HG03342 (cell line): ENCODE results near the gene HOXD13.

Experiments
- ATAC-seq: cut with Tn5 transposase; IDR thresholded peaks from one replicate; pipeline ENCODE4 v1.9.1; 2021; ENCODE audit warnings: mild to moderate bottlenecking, moderate library complexity; ENCODE audit not compliant: unreplicated experiment

HOXD13 gene

DNA sequence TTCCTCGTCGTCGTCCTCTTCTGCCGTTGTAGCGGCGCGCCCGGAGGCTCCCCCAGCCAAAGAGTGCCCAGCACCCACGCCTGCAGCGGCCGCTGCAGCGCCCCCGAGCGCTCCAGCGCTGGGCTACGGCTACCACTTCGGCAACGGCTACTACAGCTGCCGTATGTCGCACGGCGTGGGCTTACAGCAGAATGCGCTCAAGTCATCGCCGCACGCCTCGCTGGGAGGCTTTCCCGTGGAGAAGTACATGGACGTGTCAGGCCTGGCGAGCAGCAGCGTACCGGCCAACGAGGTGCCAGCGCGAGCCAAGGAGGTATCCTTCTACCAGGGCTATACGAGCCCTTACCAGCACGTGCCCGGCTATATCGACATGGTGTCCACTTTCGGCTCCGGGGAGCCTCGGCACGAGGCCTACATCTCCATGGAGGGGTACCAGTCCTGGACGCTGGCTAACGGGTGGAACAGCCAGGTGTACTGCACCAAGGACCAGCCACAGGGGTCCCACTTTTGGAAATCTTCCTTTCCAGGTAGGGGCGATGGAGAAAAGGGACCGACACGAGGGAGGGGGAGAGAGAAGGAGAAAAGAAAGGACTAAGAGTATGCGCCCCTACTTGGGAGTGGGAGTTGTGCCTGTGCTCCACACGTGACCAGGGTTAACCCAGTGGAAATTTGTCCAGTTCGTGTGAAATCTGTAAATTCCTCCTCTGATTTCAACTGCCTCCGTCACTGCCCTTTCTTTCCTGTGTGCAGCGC, 800 bp downstream of the HOXD13 start:
- ATAC-seq, result no peak

DNA sequence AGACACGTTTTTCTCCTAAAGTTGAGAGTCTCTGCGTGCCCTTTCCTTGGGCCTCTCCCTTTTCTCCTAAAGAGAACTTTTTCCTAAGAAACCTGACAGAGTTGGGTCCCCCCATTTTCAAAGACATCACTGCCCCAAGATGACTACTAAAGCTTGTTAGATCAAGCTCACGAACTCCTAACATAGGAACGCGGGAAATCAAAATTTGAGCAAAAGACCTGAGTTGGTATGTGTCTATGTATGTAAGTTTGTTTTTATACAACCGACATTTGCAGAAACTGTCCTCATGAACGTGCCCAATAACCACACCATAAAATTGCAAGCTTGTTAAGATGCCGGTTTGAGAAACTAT, 1.4 kb downstream of the HOXD13 start:
- no peak for ATAC-seq

DNA sequence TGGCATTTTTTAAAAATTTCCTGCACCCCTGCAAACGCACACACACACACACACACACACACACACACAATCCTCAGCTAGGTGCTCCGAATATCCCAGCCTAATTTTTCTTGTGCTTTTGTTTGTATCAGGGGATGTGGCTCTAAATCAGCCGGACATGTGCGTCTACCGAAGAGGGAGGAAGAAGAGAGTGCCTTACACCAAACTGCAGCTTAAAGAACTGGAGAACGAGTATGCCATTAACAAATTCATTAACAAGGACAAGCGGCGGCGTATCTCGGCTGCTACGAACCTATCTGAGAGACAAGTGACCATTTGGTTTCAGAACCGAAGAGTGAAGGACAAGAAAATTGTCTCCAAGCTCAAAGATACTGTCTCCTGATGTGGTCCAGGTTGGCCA, 1.8 kb downstream of the HOXD13 start:
- no peak for ATAC-seq

DNA sequence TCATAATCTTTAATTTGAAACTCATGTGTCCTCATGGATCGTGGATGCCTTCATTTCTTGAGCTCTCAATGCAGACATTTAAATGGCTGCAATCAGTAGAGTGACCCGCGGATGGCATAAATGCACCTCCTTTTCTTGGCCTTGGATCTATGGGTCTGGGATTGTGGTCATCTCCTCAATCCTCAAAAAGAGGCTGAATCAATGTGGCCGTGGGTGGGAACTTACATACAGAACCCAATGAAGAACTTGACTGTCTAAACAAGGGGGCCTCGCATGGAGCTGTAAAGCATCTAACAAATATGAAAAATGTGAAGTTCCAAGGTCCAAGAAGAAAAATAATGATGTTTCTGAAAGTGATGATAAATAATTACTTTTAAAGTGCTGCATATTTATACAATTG, 2.9 kb downstream of the HOXD13 start:
- no peak for ATAC-seq

DNA sequence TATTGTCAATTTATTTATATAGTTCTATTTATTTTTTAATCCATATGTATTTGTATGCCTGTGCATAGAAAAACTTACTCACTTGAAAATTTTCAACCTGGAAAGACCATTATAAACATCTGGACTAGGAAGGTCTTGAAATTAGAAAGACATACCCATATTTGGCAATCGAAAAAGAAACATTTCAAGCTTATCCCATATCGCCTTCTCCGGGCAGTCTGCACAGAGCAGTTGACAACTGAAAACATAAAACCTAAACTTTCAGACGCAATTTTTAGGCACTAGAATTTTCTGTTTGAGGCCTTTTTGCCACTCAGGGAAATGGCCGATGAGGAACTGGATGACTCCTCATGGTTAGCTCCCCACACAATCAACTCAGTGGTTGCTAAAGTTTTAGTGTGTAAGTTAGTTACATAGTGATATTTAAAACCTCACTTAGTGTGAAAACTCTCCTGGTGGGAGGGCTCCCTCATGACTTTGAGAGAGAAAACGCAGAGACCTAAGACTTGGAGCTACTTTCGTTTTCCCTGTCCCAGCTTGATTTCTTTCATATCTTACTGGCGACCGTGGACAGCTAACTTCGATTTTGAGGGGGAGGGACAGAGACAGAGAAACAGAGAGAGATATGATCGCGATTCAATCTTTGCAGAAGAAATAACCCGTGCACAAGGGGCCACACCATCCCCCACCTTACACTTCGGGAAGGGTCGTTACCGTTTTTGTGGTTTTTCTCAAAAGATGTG, 3.9 kb downstream of the HOXD13 start:
- no peak for ATAC-seq

DNA sequence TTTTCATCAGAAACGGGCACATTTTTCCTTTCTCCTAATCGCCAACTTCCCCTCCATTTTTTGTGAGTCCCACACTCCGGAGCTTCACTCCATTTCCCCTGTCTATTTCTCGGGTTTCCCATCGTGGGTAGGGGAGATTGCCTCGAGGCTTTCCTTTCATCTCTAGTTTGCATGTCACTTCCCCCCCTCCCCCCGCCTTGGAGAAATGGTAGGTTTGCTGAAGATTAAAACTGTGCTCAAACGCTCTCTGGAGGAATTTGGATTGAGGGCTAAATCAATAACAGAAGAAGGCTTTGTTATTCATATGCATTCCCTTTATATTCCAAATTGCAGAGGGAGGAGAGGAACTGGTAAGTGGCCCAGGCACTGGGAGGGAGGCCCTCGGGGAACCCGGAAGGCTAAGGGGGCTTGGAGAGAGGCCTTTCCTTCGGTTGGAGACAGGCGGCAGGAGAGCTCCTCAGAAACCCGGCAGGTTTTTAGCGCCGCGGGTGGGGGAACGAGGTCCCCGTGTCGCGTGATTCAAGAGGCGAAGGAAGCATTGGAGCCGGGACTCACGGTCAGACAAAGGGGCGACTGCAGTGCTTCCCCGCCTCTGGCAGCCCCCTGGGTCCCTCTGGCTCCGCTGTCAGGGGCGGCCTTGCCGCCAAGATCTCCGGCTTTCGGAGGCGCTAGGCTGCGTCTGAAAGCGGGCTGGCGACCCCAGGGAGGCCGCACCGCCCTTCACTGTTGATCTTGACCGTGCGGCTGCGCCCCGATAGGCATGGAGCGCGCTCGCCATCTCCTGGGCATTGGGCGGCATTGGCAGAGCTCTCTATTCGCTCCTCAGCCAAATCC, 4.7 kb downstream of the HOXD13 start:
- peak; percentile 85 for ATAC-seq

DNA sequence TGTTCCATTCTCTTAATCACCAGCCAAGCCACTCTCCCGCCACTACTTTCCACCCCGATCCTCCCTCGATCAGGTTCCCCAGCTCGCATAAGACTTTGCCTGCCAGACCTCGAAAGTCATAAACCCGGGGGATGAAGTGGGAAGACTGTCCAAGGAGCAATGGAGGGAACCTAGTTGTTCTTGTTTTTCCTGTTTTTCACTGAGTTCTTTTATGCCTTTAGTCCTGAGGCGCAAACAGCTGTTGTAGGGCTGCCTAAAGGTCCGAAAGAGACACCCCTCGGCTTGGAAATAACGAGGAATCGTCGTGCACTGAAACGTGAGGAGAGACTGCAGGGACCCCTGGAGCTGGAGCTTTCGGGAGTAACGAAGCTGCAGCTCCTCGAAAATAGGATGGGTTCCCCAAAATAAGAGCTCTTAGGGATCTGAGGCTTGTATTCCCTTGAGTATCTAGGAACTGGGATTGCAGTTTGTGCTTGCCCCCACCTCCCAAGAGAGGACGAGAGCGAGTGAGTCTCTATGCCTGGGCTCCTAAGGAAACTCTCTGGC, 5.4 kb downstream of the HOXD13 start:
- ATAC-seq, result no peak

DNA sequence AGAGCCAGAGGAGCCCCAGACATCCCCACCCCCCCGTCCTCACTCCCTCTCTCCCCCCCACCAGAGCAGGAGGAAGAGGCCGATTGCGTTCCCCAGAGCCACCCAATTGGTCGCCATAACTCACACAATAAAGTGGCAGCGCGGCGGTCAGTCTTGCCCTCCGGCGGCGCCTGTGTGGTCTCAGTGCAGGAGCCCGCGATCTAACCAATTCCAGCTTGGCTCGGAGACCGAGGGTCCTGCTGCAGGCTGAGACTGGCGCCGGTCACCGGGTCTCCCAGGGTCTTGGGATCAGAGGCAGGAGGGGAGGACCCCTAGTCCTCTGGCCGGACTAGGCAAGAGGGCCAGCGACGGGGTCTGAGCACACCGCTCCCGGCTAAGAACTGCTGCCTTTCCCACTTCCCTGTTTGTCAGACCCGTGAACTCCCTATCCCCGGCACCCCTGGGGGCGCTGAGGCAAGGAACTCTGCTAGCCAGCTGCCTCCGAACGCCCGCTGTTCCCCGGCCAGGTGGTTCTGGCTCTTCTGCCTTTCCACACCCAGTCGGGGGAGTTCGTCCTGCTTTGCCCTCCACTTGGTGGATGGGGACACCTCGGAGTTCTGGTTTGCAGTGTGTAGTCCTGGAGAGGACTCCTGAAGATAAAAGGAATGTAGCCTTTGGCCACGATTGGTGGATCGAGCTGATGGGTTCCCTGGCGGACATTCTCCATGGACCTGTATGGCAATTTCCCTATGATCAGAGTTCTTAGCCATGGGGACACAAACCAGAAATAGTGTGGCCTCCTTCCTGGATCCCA, 6.0 kb downstream of the HOXD13 start:
- no peak for ATAC-seq

DNA sequence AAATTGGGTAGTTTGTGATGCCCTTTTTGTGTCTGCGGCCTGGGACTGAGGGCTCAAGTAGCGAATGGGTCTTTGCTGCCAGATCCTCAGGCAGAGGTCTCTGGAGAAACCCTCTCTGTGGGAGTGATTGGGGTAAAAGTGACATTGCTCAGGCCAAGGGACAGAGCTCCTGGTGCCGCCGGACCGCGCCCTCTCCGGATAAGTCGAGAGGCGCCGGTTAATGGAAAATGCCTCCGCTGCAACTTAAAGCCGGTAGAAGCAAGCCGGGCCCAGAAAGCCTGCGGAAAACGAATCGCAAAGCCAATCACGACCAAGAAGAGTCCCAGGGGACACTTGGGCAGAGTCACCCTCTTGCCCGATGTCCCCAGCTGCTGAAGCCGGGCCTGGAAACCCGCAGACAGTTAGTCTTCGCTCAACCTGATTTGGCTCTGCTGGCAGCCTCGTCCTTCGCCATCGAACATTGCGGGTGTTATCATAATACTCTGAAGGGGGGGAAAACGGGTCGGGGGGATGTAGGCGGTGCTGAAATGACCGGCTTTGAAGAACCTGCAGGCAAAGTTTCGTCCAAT, 6.7 kb downstream of the HOXD13 start:
- no peak for ATAC-seq

DNA sequence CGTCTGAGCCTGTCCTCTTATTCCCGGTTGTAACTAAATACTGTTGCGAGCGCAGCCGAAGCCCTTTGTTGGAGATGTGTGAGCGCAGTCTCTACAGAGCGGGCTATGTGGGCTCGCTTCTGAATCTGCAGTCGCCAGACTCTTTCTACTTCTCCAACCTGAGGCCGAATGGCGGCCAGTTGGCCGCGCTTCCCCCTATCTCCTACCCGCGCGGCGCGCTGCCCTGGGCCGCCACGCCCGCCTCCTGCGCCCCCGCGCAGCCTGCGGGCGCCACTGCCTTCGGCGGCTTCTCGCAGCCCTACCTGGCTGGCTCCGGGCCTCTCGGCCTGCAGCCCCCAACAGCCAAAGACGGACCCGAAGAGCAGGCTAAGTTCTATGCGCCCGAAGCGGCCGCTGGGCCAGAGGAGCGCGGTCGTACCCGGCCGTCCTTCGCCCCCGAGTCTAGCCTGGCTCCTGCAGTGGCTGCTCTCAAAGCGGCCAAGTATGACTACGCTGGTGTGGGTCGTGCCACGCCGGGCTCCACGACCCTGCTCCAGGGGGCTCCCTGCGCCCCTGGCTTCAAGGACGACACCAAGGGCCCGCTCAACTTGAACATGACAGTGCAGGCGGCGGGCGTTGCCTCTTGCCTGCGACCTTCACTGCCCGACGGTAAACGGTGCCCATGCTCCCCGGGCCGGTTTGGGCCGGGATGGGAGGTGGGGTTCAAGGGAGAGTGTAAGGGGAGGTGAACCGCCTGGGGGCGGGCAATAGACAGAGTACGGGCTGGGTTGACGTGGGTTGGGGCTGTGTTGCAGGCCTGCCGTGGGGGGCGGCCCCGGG, 7.4 kb downstream of the HOXD13 start, which contains the start of gene HOXD12:
TSS of gene HOXD12 (plus strand) at position 68 of the 819 bp plus-strand sequence. CDS start at position 75, 7 bp downstream.
- ATAC-seq, result no peak

DNA sequence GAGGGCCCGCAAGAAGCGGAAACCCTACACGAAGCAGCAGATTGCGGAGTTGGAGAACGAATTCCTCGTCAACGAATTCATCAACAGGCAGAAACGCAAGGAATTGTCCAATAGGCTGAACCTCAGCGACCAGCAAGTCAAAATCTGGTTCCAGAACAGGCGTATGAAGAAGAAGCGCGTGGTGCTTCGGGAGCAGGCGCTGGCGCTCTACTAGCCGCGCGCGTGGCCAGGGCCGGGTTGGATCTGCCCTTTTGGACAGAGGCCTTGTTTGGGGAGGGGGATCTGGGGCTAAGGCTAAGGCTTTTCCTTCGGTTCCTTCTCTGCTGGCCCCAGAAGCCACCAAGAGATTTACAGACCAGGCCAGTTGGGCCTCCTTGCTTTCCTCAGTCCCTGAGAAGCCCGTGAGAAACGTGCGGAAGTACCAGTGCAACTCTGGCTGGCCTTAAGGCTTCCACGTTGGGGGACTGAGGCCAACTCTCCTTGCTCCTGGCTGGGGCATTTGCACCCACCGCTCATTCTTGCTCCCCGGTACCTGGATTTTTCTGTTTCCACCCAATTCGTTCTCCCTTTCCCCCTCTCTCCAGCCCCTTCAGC, 8.1 kb downstream of the HOXD13 start:
- ATAC-seq, result no peak

DNA sequence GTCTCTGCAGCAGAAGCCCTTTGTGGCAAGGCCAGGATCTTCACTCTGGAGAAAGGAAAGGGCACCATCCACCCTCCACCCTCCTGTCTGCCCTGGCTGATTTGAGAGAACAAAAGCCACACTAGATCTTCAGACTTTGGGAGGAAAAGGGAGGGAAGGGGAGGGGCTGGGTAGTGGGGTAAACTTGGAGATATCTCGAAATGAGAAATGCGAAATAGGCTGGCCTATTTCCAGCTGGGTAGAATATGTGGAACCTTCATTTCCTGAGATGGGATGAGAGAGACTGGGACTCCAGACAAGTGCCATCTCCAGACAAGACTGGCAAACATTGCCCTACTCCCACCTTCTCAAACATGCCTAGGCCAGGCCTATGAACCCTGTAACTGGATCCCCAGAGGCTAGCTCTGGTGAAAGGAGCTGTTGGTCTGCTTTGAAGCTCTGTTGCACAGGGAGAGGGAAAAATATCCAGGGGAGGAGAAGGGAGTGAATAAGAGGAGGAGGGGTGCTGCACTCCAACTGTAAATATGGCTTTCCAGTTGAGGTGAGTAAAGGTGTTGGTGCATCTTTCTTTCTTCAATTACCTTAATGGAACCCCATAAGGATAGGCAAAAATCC, 8.8 kb downstream of the HOXD13 start:
- ATAC-seq, result no peak

DNA sequence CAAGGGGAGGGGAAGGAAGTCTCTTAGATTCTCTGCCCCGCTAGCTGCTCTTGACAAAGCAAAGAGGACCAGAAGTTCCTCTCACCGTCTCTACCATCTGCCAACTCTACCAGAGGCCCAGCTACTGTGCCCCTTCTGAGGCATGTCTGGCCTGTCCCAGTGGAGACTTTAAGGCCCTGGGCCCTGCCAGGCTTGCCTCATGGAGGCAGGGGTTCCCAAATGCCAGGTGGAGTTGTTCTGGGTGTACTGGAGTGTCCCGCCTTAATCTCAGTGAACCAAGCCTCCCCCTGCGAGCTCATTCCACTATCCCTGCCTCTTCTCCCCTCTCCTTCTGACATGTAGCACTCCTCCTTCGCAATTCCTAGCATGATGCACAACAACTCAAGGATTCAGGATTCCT, 9.3 kb downstream of the HOXD13 start:
- no peak for ATAC-seq

DNA sequence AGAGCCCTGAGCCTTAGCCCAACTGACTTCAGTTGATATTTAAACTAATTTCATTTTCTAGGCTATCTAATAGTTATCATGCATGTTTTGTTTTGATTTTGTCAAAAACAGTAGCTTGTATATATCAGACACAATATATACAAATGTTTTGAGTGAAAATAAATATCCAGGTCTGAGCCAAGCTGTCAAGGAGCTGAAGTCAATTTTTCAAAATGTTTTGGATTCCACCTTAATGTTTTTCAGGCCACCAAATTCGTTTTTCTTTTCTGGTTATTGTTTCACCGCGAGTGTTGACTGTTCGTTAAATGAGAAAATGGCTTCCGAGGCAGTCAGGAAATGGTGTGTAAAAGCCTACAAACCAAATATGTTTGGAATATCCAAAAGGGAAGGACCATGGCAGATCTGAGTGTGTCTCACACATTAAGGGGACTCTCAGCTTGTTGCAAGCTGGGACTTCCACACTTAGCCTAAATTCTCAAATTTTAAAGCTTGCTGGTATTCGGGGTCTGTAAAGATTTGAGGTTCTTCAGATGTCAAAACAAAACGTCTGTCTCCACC, 9.9 kb downstream of the HOXD13 start:
- no peak for ATAC-seq

DNA sequence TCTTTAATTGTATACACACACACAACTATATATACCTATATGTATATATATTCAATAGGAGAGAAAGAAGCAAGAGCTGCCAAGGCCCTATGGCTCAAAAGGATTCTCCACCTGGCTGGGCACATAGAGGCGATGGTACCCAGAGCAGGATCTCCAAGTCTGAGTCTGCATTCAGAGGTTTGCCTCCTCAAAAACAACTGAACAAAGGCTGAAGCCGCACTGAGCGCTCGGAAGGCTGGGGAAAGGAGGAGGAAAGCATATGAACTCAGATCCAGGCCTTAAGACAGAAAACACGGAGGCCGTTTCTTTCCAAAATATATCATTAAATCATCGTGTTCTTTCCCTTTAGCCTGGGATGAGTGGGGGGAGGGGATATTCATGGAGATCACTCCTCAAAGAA, 10.7 kb downstream of the HOXD13 start:
- ATAC-seq, result no peak

DNA sequence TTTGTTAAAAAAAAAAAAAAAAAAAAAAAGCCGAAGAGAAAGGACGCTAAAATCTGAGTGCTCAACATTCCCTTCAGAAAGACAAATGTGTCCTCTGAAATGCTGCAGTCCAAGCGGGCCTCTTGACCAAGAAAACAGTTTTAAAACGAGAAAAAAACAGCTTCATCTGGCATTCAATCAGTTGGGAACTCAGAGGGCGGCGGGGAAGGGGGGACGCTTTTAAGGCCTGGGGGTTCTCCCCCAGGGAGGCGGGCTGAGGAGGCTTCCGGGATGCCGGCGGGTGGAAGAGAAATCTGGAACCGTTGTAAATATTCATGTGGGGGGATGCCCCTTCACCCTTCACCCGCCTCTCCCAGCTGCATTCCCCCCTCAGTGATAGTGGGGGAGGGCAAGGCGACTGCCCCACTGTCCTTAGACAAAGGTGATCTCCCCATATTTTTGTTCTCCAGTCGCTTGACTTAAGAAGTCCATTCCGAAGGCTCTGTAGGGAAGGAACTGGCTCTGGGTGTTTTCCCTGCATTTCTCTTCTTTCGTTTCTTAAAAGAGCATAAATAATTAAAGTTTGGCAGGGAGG, 11.3 kb downstream of the HOXD13 start:
- no peak for ATAC-seq

DNA sequence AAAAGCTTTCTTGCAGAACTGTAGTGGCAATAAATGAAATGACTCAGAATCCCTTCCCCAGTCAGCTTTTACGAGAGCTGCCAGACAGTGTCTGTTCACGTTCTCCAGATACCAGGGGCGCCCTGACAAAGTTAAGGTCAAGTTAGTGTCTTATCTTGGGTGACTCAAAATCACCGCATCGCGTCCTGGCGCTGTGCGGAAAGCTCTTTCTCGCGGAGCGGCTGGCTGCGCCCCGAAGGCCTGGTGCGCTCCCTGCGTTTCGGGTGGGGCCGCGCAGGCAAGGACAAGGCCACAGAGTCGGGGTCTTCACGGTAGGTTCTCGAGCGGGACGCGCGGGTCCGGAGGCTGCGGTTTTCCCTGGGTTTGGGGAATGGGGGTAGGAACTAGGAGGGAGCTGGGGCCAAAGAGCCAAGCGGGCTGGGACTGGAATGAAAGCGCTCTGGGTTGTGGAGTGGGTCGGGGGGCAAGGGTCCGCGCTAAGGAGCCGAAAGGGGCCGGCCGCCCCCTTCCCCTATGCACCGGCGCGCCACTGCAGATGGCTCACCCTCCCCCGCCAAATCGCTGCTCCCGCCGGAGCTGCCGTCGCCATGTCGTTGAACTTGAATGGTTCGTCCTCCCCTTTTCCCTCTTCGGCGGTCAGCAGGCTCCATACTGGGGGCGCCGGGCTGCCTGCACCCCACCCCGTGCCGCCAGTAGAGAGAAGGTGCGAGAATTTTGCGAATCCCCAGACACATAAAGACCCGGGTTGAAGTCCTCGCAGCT, 12.0 kb downstream of the HOXD13 start:
- no peak for ATAC-seq
